Stomach (tissue), 4 donors: ENCODE results near the gene SPECC1.

Experiments used
- POLR2A ChIP-seq, 4 donors: fragments of 450-650 bp; IDR thresholded peaks; one replicate each; pipeline ENCODE4 v1.6.1; 2016; ENCODE audit warnings: antibody characterized with exemption in 4 of 4, control low read depth in 2 of 4, mild to moderate bottlenecking in 1 of 4, moderate library complexity in 1 of 4
- POLR2AphosphoS5 ChIP-seq, 3 donors: sonication (generic); formaldehyde crosslinking; IDR thresholded peaks; one replicate each; pipeline ENCODE4 v1.6.1; 2016; ENCODE audit warnings: antibody characterized with exemption in 3 of 3

DNA sequence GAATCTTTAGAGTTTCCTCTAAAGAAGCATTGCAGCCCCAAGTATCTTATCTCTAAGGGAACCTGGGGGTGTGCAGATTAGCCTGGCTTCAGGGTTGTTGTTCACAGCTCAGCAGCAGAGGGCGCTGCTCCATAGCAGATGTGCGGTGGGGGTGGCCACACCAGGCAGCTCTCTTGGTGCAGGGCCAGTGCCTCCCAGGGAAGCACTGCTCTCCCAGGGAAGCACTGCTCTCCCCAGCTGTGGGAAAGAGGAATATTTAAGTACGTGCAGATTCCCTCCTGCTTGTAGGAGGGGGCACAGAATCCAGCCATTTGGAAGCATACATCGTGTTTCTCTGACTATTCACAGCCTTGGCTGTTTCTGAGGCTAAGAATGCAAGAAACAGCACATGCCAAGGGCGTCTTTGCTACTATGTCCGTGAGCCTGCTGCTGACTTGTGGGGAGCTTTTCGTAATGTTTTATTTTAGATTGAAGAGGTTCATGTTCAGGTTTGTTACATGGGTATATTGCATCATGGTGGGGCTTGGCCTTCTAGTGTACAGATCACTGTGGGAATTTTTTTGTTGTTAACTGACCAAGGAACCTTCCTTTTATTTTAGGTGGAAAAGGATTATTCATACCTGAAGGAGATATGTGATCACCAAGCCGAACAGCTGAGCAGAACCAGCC lies 217.8 kb downstream of the SPECC1 start:
- TF ChIP-seq POLR2AphosphoS5 (IDR thresholded peaks at IDR 0.05) (no peak), POLR2A (IDR thresholded peaks at IDR 0.05) (no peak)
